GF-D8 (cell line): Measurements from ENCODE around the gene TXNL4A.
"Not testable (repeated sequence)": the region's sequence is repeated elsewhere in the genome, so short reads cannot be mapped to it uniquely, and the experiment has no call there.

Experiments
- DNase-seq: peaks from one replicate; lab custom pipeline; 2025; lab: John Stamatoyannopoulos, UW

Gene TXNL4A

GRCh38 chr18:79963658-79964329 is 24.6 kb downstream of the TXNL4A start:
- no peak for DNase-seq

DNA sequence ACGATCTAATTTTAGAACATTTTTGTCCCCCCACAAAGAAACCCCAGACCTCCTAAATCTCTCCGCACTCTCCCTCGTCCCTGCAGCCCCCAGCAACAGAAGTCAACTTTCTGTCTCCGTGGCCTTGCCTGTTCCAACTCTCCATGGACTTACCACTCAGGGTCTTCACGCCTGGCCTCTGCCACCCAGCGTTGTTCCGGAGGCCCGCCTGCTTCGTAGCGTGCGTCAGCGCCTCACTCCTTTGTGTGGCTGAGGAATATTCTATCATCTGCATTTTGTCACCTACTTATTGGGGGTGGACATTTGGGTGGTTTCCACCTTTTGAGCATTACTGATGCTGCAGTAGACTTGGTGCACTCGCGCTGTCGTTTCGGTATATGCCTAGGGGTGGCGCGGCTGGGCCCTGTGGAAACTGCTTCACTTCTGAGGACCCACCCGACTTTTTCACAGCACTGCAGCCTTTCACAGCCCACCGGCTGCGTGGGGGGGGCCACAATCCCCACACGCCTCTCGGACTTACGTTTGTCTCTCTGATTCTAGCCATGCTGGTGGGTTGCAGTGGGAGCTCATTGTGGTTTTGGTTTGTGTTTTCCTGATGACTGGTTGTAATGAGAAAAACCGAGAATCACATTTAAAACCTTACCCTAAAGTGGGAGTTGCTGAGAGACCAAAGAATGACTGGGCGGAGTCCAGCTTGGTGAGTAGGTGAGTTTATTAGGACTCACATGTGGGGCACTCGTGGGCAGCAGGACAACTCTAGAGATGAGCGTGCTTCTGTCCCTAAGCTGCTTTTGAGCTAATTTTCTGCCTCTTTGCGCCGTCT is 25.3 kb downstream of the TXNL4A start:
- DNase-seq: no peak

GRCh38 chr18:79962311-79962710 is 26.1 kb downstream of the TXNL4A start:
- DNase-seq: no peak

- no peak for DNase-seq
These were observed 26.7 kb downstream of the TXNL4A start for GRCh38 chr18:79961527-79962291.

GRCh38 chr18:79960921-79961526 is 27.3 kb downstream of the TXNL4A start:
- DNase-seq: no peak

DNA sequence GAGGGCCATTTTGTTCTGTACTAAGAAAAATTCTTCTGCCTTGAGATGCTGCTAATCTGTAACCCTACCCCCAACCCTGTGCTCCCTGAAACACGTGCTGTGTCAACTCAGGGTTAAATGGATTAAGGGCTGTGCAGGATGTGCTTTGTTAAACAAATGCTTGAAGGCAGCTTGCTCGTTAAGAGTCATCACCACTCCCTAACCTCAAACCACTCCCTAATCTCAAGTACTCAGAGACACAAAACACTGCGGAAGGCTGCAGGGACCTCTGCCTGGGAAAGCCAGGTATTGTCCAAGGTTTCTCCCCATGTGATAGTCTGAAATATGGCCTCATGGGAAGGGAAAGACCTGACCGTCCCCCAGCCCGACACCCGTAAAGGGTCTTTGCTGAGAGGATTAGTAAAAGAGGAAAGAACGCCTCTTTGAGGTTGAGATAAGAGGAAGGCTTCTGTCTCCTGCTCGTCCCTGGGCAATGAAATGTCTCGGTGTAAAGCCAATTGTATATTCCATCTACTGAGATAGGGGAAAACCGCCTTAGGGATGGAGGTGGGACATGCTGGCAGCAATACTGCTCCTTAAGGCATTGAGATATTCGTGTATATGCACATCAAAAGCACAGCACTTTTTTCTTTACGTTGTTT is 28.1 kb downstream of the TXNL4A start:
- not testable (repeated sequence) for DNase-seq

- DNase-seq: no peak
These were observed 29.4 kb downstream of the TXNL4A start for GRCh38 chr18:79958981-79959380.

GRCh38 chr18:79956276-79956675 is 32.1 kb downstream of the TXNL4A start:
- DNase-seq: no peak

DNA sequence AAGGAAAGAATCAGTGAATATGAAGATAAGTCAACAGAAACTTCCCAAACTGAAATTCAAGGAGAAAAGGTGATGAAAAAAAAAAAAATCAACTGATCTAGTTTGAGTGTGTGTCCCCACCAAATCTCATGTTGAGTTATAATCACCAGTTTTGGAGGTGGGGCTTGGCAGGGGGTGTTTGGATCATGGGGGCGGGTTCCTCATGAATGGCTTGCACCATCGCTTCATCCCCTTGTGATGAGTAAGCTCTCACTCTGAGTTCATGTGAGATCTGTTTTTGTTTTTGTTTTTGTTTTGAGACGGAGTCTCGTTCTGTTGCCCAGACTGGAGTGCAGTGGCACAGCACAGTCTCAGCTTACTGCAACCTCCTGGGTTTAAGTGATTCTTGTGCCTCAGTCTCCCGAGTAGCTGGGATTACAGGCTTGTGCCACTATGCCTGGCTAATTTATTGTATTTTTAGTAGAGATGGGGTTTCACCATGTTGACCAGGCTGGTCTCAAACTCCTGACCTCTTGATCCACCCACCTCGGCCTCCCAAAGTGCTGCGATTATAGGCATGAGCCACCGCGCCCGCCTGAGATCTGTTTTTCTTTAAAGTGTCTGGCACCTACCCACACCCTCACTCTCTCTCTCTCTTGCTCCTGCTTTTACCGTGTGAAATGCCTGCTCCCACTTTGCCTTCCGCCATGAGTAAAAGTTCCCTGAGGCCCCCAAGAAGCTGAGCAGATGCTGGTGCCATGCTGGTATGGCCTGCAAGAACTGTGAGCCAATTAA is 32.9 kb downstream of the TXNL4A start:
- no peak for DNase-seq

DNA sequence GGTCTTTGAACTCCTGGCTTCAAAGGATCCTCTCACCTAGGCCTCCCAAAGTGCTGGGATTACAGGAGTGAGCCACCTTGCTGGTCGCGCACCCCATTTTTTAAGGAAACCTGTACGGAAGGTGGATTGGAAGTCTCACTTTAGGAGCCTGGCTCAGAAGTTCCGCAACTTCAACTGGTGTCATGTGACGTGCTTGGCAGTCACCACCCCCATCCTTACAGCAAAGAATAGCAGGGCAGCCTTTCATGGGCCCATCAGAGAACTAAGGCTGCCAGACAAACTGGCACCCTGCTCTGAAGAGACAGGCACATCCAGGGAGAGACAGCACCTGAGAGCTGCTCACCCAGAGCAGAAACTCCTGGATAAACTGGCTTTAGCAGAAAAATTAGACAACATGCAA is 33.6 kb downstream of the TXNL4A start:
- no peak for DNase-seq

- no peak for DNase-seq
These were observed 34.3 kb downstream of the TXNL4A start for GRCh38 chr18:79953971-79954651.

GRCh38 chr18:79952996-79953559 is 35.3 kb downstream of the TXNL4A start:
- no peak for DNase-seq

GRCh38 chr18:79952456-79952995 is 35.8 kb downstream of the TXNL4A start:
- no peak for DNase-seq

DNA sequence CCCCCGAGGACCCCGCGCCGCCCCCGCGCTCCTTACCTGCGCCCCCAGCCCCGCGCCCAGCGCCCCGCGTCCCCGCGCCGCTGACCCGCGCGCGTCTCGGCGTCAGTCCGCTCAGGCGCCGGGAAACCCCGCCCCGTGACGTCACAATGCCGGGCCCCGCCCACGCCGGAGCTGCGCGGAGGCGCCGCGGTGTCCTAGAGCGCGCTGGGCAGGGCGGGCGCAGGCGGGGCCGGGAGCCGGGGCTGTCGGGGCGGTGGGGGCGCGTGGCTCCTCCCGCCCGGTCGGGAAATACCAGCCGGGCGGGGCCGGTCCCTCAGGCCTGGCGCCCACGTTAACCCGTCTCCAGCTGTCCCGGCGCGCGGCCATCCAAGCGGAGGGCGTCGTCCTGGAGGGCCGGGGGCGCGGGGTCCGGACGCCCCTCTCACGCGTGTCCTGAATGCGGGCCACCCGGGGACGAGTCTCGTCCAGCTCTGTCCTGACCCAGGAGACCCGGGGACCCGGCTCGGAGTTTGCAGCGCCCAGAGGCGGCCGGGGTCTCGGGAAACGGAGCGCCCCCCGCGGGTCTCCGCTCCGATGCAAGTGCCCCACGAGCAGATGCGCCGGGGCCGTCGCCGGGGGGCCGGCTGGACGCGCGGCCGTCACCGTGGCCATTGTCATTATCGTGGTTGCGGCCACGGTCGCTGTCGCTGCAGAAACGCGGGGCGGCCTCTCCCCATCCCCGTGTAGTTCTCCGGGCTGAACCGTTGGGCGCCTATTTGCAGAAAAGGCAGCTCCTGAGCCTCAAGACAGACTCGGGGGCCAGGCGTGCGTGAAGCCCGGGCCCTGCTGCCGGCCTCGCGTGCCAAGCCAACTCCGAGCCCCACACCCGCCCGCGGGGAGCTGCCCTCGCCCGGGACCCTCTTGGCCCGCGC is 36.6 kb downstream of the TXNL4A start, which contains the start of gene SLC66A2:
TSS of gene SLC66A2 (minus strand) at position 109 of the 911 bp plus-strand sequence. CDS start 727 bp downstream, outside the sequence.
- DNase-seq: peak; percentile 55

DNA sequence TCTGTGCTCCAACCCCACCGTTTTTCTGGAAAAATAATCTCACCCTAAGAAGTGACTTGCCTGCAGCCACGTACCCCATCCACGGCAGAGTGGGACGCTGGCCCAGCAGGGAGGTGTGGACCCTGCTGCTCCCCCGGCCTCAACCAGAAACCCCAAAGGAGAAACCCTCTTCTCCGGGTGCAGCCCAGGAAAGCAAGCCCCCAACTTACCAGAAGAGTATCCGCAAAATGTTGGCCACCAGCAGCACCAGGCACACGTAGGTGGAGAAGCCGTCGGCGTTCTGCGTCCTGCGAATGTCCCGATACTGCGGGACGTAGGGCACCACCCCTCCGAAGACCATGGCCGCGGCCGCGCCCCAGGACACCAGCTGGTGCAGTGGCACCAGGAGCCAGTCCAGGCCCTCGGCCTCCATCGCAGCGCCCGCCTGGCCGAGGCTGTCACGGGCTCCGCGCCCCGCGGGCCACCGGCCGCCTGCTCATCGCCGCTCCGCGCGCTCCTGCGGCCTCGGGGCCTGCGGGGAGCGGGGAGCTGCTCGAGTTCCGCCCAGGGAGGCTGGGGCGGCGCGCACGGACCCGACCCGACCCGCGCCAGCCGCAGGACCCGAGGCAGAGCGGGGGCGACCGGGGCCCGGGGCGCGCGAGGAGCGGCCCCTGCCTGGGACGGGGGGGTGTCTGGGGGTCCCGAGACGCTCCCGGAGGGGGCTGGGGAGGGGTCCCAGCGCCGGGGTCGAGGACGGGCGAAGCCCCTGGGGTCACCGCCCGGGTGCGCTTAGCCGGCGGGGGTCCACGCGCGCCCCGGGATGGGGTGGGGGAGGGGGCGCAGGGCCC is 37.6 kb downstream of the TXNL4A start:
- no peak for DNase-seq

GRCh38 chr18:79949697-79950487 is 38.5 kb downstream of the TXNL4A start:
- DNase-seq: peak; percentile 91
